ENCODE results near the gene GNG12. TPM values are rescaled to one million over a fixed set of nuclear protein-coding genes. Genes with fewer than 3 reads are reported as not detected.
A peak's percentile ranks its signal among the peaks of the same experiment; 100 is the strongest.

GNG12 gene
- polyA plus RNA-seq, 1 donor (not counting 4 experiments of a cell fraction or from before 2014, with no cell fraction given), result 208 TPM

DNA sequence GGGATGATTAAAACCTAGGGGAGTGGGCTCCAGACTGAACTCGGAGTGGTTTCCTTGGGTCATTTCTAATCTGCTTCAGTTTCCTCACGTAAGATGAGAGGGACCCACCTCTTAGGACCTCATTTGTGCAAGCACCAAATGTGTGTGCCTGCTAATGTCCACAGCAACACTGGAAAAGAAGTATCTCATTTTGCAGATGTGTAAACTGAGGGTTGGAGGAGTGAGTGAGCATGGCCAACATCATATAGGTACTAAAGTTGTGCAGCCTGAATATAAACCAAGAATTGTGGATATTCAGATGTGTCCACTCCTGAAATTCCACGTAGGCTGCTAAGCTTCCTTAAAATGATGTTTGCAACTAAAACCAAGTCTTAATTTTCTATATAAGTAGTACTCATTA, 96.5 kb downstream of the GNG12 start:
- Histone ChIP-seq H3K79me2 (ENCODE audit: control insufficient read depth, insufficient read depth, low read length) (peaks cover 51% of the 10 kb centered on the region), H3K27me3 (ENCODE audit: control insufficient read depth, extremely low read depth, insufficient read depth, low read length) (no peaks in the 10 kb centered on the region), H2AFZ (ENCODE audit: control insufficient read depth, low read length) (no peak overlapping the region), H3K4me2 (ENCODE audit: control insufficient read depth, extremely low read depth, insufficient read depth, low read depth, low read length) (peak overlapping the region; percentile 90), H3K36me3 (ENCODE audit: control insufficient read depth in 2 of 2, extremely low read depth in 1 of 2, insufficient read depth in 2 of 2, low read length in 2 of 2) (peaks cover 6 to 12% of the 10 kb centered on the region in 2 experiments), H3K4me1 (ENCODE audit: control insufficient read depth, extremely low read depth, insufficient read depth, low read length) (peaks cover 33% of the 10 kb centered on the region), H4K20me1 (ENCODE audit: control insufficient read depth, extremely low read depth, insufficient read depth, low read length) (no peaks in the 10 kb centered on the region), H3K9ac (ENCODE audit: control insufficient read depth, extremely low read depth, insufficient read depth, low read length) (peak overlapping the region; percentile 66), H3K4me3 (ENCODE audit: control insufficient read depth in 2 of 3, extremely low read depth in 1 of 3, insufficient read depth in 2 of 3, low read depth in 1 of 3, low read length in 3 of 3) (peak overlapping the region in 1 of 3 experiments; percentile 40), H3K27ac (ENCODE audit: control insufficient read depth, insufficient read depth, low read length) (peak overlapping the region; percentile 87), H3K9me3 (ENCODE audit: control insufficient read depth, low read depth, low read length) (no peaks in the 10 kb centered on the region), H3K9me1 (ENCODE audit: control insufficient read depth, extremely low read depth, insufficient read depth, low read length) (no peaks in the 10 kb centered on the region)
- TF ChIP-seq EZH2 (IDR thresholded peaks at IDR 0.05; ENCODE audit: low read length) (no peak), CTCF (optimal IDR thresholded peaks at IDR 0.05 in 1 of 3, IDR thresholded peaks at IDR 0.05 in 1 of 3, conservative IDR thresholded peaks at IDR 0.05 in 1 of 3; ENCODE audit: extremely low read depth in 1 of 3, insufficient read depth in 2 of 3, low read length in 3 of 3) (no peak)
- dilution Hi-C loops (cut with MboI; ENCODE audit: extremely low pct_ligation_motif_present, low sequenced_read_pairs), result no loop called here
- DNase-seq (ENCODE audit: low read depth, low spot score) (no peak), FAIRE-seq (no peak)

DNA sequence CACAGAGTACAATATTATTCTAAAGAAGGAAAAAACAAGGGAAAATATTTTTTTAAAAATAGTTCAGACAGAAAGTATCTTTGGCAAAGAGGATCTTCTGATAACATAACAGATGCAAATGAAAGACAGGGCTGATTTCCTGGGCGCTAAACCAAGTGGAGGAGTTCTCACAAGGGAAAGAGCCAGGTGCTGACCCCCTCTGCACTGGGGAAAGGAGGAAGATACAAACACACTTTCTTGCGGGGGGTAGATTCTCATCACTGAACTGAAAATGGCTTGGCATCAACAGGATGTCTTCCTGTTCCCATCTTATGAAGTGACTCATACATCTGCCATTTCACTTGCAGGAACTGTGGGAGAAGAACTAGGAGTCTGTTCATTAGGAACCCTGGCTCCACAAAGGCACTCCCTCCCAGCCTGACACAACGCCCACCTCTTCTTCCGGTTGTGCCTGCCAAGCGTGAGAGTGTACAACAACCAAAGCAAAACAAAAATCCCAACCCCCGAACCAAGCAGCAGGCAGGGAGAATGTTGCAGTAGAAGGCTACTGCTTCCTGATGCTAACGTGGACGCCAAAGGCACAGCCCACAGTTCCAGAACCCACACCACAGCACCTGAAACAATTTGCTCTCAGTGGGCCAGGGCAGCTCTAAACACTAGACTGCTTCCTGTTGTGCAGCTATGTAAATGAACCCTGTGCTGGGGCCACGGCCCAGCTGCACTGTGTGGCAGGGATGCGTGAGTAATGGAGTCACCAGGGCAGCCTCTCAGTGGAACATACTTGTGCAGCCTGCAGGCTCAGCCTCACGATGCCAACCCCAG, 97.2 kb downstream of the GNG12 start:
- FAIRE-seq, result peak; percentile 97
- dilution Hi-C loops (cut with MboI; ENCODE audit: extremely low pct_ligation_motif_present, low sequenced_read_pairs), result no loop called here
- peak overlapping the region; percentile 45 for H2AFZ ChIP-seq (ENCODE audit: control insufficient read depth, low read length)

More for the DNA sequence above, 97.2 kb downstream of the GNG12 start:
- peaks cover 33% of the 10 kb centered on the region for H3K4me1 ChIP-seq (ENCODE audit: control insufficient read depth, extremely low read depth, insufficient read depth, low read length)
- peaks cover 53% of the 10 kb centered on the region for H3K79me2 ChIP-seq (ENCODE audit: control insufficient read depth, insufficient read depth, low read length)
- H3K9me1 ChIP-seq (ENCODE audit: control insufficient read depth, extremely low read depth, insufficient read depth, low read length), result no peaks in the 10 kb centered on the region
- no peaks in the 10 kb centered on the region for H3K27me3 ChIP-seq (ENCODE audit: control insufficient read depth, extremely low read depth, insufficient read depth, low read length)
- peaks cover 6 to 12% of the 10 kb centered on the region in 2 experiments for H3K36me3 ChIP-seq (ENCODE audit: control insufficient read depth in 2 of 2, extremely low read depth in 1 of 2, insufficient read depth in 2 of 2, low read length in 2 of 2)
- H3K4me2 ChIP-seq (ENCODE audit: control insufficient read depth, extremely low read depth, insufficient read depth, low read depth, low read length), result peak overlapping the region; percentile 90
- no peak for DNase-seq (ENCODE audit: low read depth, low spot score)
- H3K27ac ChIP-seq (ENCODE audit: control insufficient read depth, insufficient read depth, low read length), result peak overlapping the region; percentile 87
- no peaks in the 10 kb centered on the region for H4K20me1 ChIP-seq (ENCODE audit: control insufficient read depth, extremely low read depth, insufficient read depth, low read length)
- no peaks in the 10 kb centered on the region for H3K9me3 ChIP-seq (ENCODE audit: control insufficient read depth, low read depth, low read length)
- peak overlapping the region; percentile 66 for H3K9ac ChIP-seq (ENCODE audit: control insufficient read depth, extremely low read depth, insufficient read depth, low read length)
- peak overlapping the region in 2 of 3 experiments; percentile 34 to 40 for H3K4me3 ChIP-seq (ENCODE audit: control insufficient read depth in 2 of 3, extremely low read depth in 1 of 3, insufficient read depth in 2 of 3, low read depth in 1 of 3, low read length in 3 of 3)
- TF ChIP-seq EZH2 (IDR thresholded peaks at IDR 0.05; ENCODE audit: low read length), result no peak

Data from keratinocyte (primary cell).